GM18505 (cell line): ENCODE data around the gene MOV10.
"Not testable (repeated sequence)": the region's sequence is repeated elsewhere in the genome, so short reads cannot be mapped to it uniquely, and the experiment has no call there.

Experiments used
- ATAC-seq: cut with Tn5 transposase; IDR thresholded peaks from one replicate; pipeline ENCODE4 v1.9.1; 2021; ENCODE audit not compliant: unreplicated experiment
- POLR2A ChIP-seq: IDR thresholded peaks from 4 replicates; pipeline ENCODE4 v1.6.1; 2011; ENCODE audit warnings: borderline replicate concordance; ENCODE audit not compliant: insufficient read depth, insufficient read length; ENCODE audit errors: extremely low read depth

The MOV10 gene

GRCh38 chr1:112674440-112674985, at the start of gene MOV10:
Gene MOV10 (plus strand): TSS chr1:112674659. CDS start chr1:112674913, 254 bp downstream.
- ATAC-seq = peak; percentile 55
- TF ChIP-seq POLR2A = peak; percentile 64

GRCh38 chr1:112625696-112626095, 48.8 kb upstream of the MOV10 start:
- no peak for ATAC-seq
- no peak for TF ChIP-seq POLR2A

DNA sequence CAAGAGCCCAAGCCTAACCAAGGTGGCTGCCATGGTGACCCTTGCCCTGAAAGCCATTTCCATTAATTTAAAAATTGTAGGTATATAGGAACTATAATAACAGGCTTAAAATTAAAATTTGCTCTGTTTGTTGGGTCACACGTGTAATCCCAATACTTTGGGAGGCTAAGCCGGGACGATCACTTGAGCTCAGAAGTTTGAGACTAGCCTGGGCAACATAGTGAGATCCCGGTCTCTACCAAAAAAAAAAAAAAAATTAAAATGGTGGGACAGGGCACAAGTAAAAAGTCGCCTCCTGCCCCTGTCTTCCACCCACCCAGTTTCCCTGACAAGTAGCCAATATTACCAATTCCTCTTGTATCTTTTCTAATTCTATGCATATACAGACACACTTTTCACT, 48.3 kb upstream of the MOV10 start:
- no peak for TF ChIP-seq POLR2A
- ATAC-seq = no peak

DNA sequence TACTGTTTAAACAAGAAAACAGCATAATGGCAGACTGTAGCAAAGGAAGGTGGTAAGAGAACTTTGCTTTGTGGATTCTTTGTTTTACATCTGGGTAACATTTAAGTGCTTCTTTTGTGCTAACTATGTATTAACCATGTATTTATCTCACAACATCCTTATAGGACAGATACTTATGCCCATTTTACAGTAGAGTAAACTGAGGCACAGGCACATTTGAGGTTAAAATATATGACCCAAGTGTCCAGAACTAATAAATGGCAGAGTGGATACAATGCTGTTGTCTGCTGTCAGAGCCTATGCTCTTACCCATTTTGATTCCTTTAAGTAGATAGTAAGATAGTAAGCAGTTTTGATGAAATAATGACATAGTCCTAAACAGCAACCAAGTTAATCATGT, 47.6 kb upstream of the MOV10 start:
- no peak for ATAC-seq
- no peak for TF ChIP-seq POLR2A

- TF ChIP-seq POLR2A = no peak
- ATAC-seq = no peak
Observed at GRCh38 chr1:112628516-112628915, 45.9 kb upstream of the MOV10 start.

DNA sequence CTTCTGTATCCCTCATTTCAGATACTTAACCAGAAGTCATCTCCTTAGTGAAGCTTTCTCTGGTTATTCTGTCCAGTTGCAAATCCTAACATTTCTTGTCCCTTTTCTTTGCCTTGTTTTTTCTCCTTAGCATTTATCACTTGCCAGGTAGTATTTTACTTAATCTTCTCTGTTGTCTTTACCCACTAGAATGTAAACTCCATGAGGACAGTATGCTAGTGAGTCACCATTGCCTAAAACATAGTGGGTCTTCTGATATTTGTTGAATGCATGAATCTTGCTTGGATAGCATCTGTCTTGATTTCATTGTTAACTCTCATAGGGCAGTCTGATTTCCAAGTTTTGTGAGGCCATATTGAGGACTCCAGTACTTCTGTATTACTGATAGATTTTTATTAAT, 45.2 kb upstream of the MOV10 start:
- no peak for ATAC-seq
- no peak for TF ChIP-seq POLR2A

- ATAC-seq = no peak
- TF ChIP-seq POLR2A = no peak
Observed at GRCh38 chr1:112633628-112634027, 40.8 kb upstream of the MOV10 start.

DNA sequence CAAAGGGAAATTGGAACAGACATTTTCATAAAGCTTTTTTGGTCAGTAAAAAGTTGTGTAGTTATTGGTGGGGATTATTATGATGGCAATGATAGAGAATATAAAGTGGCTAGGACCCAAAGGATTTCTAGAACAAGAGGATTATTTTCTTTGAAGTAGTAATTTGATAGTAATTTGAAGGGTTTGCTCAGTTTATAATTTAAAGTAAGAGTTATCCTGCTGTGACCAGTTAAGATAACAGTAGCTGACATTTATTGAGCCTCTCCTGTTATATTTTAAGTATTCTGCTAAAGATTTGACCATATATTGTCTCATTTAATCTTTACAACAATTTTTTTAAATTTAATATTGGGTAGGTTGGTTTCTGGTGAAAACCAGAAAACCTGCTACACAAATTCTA, 40.1 kb upstream of the MOV10 start:
- no peak for TF ChIP-seq POLR2A
- ATAC-seq = no peak

DNA sequence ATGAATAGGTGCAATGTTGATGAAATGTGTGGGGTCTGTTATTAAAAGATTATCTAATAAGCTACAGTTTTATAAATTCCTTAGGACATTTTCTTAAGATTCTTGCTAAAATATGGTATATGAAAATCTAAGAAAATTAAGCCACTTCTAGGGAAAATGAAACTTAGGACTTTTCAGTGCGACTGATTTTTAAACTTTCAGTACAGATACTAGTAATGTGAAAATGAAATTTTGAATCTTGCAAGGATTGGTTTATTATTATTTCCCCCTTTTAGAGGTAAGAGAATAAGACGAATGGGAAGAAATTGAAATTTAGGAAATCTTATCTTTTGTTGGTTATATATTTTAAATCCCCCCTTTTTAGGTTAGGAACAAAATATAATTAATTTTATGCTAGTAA, 38.4 kb upstream of the MOV10 start:
- no peak for TF ChIP-seq POLR2A
- peak; percentile 15 for ATAC-seq

- ATAC-seq = no peak
- no peak for TF ChIP-seq POLR2A
Observed at GRCh38 chr1:112636597-112637253, 37.7 kb upstream of the MOV10 start.

- no peak for ATAC-seq
- TF ChIP-seq POLR2A = no peak
Observed at GRCh38 chr1:112637254-112638109, 37.0 kb upstream of the MOV10 start.

- no peak for TF ChIP-seq POLR2A
- no peak for ATAC-seq
Observed at GRCh38 chr1:112638110-112638428, 36.4 kb upstream of the MOV10 start.

DNA sequence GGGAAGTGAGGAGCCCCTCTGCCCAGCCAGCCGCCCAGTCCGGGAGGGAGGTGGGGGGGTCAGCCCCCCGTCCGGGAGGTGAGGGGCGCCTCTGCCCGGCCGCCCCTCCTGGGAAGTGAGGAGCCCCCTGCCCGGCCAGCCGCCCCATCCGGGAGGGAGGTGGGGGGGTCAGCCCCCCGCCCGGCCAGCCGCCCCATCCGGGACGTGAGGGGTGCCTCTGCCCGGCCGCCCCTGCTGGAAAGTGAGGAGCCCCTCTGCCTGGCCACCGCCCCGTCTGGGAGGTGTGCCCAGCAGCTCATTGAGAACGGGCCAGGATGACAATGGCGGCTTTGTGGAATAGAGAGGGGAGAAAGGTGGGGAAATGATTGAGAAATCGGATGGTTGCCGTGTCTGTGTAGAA, 34.0 kb upstream of the MOV10 start:
- ATAC-seq = not testable (repeated sequence)

- no peak for ATAC-seq
- no peak for TF ChIP-seq POLR2A
Observed at GRCh38 chr1:112643080-112643479, 31.4 kb upstream of the MOV10 start.

DNA sequence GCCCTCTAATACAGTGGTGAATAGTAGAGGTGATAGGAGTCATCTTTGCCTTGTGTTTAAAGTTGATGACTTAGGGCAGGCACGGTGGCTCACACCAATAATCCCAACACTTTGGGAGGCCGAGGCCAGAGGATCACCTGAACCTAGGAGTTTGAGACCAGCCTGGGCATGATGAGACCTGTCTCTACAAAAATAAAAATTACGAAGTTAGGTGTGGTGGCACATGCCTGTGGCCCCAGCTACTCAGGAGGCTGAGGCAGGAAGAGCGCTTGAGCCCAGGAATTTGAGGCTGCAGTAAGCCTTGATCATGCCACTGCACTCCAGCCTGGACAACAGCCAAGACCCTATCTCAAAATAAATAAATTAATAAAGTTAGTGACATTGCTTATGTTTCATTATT, 28.2 kb upstream of the MOV10 start:
- no peak for ATAC-seq
- TF ChIP-seq POLR2A = no peak

DNA sequence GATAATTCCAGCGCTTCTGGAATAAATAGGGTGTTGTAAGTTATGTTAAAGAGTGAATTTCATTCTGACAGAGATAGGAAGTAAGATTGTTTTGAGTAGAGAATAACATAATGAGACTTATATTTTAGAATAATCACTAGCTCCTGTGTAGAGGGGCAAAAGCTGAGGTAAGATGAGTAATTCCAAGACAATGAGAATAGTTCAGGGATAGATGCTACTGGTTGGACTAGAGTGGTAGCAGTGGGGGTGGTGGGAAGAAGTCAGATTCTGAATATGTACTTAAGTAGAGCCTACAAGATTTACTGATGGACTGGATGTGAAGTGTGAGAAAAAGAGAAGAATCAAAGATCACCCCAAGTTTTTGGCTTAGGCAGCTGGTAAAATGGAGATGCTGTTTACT, 23.3 kb upstream of the MOV10 start:
- TF ChIP-seq POLR2A = no peak
- no peak for ATAC-seq
